NCI-H748 (cell line): ENCODE data around the gene TECPR2.
"Not testable (repeated sequence)": the region's sequence is repeated elsewhere in the genome, so short reads cannot be mapped to it uniquely, and the experiment has no call there.

Source experiments
- DNase-seq: peaks from one replicate; lab custom pipeline; 2025; ENCODE audit not compliant: unreplicated experiment; lab: John Stamatoyannopoulos, UW

TECPR2 gene

DNA sequence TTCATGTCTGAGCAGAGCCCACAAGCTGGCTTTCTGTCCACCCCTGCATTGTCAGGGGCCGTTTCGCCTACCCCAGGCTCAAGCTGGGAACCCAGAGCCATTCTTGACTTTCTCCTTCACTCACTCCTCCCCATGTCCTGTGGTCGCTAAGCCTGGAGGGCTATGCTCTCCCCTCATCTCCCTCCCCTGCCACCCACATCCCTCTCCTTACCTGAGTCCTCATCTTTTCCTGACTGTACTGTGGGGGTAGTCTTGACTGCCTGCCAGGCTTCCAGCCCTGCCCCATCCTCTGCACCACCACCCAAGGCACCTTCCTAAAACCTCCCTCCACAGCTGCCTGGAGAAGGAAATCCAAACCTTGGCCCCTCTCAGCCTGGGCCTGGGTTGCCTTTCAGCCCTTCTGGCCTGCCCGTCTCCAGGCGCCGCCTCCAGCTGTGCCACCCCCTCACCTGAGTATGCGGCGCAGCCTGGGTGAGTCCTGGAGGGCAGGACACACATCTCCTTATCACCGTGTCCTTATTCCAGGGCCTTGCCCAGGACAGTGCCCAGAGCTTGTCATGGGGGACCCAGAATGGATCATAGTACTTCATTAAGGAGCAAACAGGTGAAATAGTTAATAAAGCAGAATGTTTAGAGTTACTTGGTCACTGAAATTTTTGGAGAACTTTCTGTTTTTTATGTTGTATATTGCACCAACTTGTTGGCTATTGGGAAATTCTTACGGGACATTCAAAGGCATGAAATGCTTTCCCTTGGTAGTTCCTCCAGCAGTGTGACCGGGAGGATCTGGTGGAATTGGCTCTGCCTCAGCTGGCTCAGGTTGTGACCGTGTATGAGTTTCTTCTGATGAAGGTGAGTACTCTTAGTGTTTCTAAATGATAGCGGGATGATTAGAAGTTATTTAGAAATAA, 28.7 kb upstream of the TECPR2 start:
- no peak for DNase-seq

DNA sequence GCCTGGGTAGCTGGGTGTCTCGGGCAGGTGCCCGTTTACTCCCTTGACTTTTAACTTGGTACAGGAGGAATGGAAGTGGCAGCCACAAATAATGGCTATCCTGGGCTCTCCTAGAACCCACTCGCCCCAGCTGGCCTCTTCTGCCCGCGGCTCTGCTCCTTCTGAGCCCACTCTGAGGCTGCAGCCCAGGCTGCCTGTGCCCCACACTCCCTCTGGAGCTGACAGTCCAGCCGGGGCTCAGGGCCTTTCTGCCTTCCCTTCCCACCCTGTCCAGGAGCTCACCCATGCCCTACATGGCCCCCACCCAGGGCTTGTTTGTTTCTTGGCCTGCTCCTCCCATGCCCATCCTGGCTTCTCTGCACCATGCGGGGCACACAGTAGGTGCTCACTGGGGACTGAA, 27.6 kb upstream of the TECPR2 start:
- no peak for DNase-seq

DNA sequence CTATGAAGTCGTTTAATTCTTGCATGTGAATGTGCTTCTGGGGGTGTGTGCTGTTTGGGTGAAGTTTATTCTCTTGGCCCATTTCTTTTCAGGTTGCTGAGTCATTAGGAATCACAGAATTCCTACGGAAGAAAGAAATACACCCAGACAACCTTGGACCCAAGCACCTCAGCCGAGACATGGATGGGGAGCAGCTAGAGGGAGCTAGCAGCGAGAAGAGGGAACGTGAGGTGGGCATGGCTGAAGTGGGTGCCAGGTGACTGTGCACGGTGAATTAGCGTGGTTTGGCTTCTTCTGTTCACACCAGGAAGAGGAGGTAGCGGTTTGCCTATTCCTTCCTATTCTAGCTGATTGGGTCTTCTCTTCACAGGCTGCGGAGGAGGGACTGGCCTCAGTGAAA, 24.0 kb upstream of the TECPR2 start:
- no peak for DNase-seq

DNA sequence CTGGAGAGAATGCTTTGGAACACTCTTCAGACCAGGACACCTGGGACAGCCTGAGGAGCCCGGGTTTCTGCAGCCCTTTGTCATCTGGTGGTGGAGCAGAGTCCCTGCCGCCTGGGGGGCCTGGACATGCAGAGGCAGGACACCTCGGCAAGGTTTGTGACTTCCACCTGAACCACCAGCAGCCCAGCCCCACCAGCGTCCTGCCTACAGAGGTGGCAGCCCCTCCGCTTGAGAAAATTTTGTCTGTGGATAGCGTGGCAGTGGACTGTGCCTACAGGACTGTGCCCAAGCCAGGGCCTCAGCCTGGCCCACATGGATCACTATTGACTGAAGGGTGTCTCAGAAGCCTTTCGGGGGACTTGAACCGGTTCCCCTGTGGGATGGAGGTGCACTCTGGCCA, 21.2 kb upstream of the TECPR2 start:
- DNase-seq = no peak

DNA sequence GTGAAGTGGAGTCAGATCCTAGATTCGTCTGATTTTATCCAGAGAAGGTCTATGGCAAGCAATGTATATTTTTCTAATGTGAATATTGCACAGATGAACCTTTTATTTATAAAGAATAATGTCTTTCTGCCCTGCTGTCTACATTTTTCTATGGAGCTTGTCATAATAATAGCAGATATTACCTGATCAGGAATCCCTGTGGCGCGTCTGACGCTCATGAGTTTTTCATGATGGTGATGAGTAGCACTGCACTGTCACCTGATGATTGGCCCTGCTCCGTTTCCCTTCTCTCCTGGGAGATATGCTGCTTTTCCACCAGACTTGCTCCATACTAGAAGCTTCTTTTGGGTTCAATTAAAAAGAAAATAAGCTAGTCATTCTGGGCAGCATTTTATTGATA, 20.5 kb upstream of the TECPR2 start:
- DNase-seq = no peak

DNA sequence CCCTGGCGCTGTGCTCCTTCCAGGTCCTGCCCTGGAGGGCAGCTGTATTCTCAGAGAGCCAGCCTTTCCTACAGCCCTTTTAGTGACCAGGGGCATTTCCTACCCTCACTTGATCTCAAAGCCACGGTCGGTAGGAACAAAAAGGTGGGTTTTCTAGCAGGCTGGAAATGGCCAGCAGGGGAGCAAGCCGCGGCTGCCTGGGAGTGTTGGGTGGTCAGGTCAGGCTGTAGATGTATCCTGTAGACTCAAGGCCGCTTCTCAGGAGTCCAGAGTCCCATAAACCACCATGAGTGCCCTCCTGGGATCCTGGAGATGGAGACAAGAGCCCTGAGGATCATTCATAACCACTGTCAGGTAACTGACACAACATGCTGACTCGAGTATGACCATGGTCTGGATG, 18.7 kb upstream of the TECPR2 start:
- no peak for DNase-seq

DNA sequence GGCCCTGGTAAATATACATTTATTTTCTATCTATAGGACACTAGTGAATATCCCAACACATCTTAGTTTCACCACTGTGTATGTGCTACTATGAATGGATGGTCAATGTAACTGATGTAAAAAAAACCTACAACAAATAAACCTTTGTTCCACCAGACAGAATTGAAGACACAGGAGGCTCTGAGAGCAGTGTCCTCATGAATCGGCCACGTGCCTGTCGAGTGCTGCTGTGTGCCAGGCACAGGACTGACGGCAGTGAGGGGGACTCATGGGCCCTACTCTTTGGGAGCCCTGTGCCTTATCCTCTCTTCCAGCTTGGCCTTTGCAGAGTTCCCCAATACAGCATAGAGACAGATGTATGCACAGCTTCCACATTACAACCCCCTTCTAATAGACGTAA, 18.3 kb upstream of the TECPR2 start:
- DNase-seq = no peak

DNA sequence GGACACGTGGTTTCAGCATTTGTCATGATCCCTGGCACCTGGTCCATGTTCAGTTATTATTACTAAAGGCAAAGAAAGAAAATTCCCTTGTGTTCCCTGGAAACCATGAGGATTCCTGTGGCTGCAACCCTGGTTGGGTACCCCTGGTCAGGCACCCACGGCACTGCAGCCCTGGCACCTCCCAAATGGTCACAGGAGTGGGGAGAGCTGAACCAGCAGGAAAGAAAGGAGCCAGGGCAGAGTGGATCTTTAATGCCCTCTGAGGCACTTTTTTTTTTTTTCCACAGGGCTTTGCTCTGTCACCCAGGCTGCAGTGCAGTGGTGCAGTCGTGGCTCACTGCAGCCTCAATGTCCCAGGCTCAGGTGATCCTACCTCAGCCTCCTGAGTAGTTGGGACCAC, 17.5 kb upstream of the TECPR2 start:
- DNase-seq = no peak

DNA sequence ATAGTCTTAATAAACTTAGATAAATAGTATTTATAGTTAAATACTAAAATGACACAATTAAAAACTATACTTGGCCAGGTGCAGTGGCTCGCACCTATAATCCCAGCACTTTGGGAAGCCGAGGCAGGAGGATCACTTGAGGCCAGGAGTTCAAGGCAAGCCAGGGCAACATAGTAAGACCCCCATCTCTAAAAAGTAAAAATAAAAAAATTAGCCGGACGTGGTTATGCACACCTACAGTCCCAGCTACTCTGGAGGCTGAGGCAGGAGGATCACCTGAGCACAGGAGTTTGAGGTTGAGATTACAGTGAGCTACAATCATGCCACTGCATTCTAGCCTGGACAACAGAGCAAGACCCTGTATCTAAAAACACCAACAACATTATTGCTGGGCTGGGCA, 16.1 kb upstream of the TECPR2 start:
- DNase-seq = no peak

DNA sequence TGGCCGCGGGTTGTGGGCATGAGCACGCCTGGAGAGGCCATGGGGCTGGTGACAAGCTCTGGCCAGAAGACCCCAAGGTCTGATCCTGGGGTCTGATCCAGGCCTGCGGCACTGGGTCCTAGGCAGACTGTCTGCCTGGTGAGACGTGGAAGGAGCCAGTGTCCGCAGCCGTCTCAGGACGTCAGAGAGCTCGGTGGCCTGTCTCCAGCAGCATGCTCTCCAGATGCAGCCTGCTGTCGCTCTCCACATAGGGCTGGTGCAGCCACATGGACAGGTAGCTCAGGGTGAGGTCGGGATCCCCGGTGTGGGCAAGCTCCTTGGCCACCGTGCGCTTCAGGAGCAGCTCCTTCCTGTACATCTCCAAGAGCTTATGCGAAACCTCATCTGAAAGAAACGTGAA, 14.4 kb upstream of the TECPR2 start:
- DNase-seq = no peak

DNA sequence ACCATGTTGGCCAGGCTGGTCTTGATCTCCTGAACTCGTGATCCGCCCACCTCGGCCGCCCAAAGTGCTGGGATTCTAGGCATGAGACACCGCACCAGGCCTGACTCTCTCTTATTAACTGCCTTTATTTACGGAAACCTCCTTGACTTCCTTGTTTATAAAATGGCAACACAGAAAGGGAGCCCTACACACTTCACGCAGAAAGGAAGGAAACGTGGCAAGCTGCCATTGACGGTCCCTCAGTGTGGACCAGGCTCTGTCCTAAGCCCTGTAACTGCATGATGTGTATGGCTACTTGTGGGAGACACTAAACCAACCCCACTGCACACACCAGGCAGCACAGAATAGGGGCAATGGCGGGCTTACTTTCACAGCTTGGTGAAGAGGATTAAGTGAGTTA, 11.7 kb upstream of the TECPR2 start:
- DNase-seq = no peak

DNA sequence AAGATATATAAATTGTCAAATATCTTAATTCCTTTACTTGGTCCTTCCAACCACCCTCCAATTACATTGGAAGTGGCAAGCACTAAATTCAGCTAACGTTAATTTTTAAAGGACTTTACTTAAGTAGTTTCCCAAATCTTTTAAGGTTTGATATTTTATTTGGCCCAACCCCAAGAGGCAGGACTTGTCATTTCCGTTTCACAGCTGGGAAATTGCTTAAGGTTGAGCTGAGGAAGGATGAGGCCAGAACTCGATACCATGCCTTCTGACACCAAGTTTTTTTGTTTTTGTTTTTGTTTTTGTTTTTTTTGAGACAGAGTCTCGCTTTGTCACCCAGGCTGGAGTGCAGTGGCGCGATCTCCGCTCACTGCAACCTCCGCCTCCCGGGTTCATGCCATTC, 11.1 kb upstream of the TECPR2 start:
- not testable (repeated sequence) for DNase-seq

DNA sequence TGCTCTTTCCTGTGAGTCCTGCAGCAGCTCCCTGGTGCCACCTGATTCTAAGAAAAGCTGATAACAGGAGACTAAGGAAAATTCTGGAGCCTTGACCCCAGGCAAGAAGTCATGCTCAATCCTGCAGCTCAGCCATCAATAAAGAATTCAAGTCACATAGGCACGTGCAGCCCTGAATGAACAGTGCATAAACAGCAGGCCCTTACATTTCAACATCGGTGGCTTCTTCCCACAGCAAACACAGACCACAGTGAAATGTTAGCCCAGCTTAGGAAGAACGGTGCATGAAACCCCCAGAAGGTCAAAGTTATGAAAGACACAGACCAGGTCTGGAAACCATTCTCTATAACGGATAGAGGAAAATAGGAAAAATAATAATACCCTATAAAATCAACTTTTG, 10.5 kb upstream of the TECPR2 start:
- no peak for DNase-seq

DNA sequence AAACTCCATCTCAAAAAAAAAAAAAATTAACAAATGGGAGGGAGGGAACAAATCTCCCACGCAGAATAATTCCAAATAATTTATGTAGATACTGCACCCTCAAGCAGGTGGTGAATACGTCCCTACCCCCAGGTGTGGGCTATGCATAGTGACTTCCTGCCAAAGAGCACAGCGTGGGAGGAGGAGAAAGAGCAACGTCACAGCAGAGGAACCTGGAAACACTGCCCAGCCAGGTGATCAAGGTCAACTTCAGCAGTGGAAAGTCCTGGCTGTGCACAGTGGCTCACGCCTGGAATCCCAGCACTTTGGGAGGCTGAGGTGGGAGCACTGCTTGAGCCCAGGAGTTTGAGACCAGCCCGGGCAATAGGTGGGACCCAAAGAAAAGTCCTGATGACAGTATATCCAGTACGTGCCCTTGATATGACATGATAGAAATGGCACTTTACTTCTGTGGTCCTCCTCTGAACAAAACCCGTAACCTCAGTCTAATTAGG, 9.6 kb upstream of the TECPR2 start:
- DNase-seq = no peak

DNA sequence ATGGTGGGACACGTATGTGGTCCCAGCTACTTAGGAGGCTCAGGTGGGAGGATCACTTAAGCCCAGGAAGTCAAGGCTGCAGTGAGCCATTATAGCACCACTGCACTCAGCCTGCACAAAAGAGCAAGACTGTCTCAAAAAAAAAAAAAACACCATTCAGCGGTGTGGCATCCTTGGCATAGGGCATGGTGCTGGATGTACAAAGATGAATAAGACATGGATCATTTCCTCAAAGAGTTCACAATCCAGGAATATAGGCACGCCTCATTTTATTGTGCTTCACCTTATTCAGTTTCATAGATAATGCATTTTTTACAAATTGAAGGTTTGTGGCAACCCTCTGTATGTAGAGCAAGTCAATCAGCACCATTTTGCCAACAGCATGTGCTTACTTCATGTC, 6.5 kb upstream of the TECPR2 start:
- DNase-seq = no peak

DNA sequence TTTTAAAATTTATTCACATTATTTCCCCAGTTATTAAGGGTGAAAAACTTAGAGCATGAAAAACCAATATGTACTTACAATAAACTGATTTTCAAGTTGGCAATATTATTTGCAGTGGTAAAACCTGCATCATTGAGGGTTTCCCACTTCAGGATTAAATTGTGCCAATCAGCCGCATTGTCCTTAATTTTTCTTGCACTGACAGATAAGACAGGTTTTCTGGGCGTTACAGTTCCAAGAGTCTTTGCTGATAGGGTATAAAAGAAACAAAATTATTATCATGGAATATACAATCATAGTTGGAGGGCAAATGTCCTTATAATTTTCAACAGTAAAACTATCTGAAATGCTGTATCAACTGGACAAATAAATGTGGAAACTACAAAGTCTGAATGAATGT, 3.4 kb upstream of the TECPR2 start:
- no peak for DNase-seq

DNA sequence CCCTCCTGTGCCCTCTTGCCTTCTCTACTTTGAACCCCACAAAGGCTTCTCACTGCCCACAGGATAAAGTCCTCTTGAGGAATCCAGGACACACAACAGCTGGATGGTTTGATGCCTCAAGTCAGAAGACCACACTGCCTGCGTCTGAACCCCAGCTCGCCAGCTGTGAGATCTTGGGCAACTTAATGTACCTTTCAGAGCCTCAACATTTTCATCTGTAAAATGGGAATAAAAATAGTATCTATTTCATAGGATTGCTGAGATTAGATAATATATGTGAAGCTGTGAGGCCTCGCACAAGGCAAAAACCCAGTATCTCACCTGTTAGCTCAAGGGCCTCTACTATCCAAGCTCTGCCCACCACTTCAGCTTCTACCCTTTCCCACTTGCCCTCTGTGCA, 2.4 kb upstream of the TECPR2 start:
- no peak for DNase-seq

DNA sequence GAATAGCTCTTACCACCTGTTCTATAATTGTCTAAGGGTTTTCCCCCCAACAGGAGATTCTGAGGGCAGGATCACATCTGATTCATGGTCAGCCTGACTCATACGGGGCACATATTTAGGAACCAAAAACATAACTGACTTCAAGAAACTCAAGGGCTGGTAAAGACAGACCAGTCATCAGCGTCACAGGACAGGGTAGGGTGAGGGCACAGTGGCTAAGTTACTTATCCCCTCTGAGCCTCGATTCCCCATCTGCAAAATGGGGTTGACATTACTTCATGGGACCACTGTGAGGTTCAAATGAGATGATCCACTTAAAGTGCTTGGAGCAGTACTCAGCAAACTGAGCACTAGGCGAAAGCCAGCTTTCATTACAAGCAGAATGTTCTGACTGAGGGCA, 657 bp upstream of the TECPR2 start:
- DNase-seq = peak; percentile 45

DNA sequence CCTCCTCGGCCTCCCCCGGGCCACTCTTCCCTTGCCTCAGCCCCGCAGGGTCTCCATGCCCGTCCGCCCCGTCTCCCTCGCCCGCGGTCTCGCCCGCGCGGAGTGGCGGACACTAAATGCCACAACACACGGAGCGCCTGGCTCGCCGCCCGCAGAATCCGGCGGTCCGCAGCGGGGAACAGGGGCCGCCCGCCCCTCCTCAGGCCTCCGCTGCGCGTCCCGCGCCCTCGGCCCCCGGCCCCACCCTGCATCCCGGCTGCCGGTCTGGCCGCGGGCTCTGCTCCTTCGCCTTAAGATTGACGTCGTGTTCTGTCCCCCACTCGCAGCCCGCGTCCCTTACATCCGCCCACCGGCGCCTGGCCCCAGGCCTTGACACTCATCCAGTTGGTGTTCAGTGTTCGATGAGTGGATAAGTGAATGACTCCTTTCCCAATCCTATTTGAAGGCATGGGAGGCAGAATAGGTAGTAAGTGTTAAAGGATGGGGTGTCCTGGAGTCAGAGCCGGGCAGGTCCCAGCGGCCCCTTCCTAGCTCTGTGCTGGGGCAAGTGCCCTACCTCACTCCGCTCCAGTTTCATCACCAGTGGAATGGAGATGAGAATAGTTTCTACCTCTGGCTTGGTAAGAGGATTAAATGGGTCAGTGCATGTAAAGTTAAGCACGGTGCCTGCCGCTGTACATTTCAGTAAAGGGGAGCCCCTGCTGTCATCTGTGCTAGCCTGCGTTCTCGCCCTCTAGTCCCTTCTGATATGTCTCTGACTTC, 622 bp downstream of the TECPR2 start:
- peak; percentile 74 for DNase-seq

DNA sequence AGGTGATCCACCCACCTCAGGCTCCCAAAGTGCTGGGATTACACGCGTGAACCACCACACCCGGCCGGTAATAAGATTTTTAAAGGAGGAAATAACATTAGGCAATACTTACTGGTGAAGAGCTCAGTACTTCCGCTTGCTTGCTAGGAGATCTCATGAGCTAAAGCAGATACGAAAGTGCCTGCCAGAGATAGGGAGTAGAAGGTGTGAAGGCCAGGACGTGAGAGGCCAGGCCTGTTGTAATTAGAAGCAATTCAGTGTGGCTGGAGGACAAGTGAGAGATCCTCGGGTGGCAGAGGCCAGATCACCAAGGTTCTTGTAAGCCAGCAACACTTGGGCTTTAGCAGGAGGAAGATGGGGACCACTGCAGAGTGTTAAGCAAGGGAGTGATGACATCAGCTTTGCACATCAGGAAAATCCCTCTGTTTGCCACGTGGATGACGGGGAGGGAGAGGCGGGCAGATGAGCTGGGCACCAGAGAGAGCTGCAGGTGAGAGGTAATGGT, 7.6 kb downstream of the TECPR2 start:
- DNase-seq = no peak

DNA sequence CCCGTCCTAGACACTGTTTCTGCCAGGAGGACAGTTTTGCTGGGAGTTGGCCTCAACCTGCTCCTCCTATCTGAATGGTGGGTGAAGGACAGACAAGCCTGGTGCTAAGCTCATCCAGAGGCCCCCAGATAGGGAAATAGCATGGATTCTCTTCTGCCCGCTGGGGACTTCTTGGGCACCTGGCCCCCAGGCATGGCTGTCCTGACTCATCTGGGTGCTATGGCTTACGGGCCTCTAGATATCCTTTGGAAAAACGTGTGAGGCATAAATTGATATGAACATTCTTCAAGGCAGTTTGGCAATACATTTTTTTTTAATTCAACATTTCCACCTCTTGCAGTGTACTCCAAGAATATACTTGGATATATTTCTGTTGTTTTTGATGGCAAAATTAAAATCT, 8.6 kb downstream of the TECPR2 start:
- DNase-seq = no peak

DNA sequence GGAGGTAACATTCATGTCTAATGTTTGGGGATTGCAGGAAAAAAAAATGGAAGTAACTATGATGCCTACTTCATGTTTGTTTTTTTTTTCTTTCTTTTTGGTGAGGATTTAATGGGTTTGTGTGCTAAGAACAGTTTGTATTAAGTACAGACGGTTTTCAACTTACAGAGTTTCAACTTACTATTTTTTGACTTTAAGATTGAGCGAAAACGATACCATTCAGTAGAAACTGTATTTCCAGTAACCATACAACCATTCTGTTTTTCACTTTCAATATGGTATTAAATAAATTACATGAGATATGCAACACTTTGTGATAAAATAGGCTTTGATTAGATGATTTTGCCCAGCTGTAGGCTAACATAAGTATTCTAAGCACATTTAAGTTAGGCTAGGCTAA, 10.4 kb downstream of the TECPR2 start:
- no peak for DNase-seq
